ENCODE results near the gene SGCE.

The SGCE gene

GRCh38 chr7:94658826-94659225 is 2.9 kb upstream of the SGCE start:
- DNase-seq: no peak

- peak; percentile 74 for DNase-seq
These were observed 2.1 kb upstream of the SGCE start for GRCh38 chr7:94657771-94658693.

DNA sequence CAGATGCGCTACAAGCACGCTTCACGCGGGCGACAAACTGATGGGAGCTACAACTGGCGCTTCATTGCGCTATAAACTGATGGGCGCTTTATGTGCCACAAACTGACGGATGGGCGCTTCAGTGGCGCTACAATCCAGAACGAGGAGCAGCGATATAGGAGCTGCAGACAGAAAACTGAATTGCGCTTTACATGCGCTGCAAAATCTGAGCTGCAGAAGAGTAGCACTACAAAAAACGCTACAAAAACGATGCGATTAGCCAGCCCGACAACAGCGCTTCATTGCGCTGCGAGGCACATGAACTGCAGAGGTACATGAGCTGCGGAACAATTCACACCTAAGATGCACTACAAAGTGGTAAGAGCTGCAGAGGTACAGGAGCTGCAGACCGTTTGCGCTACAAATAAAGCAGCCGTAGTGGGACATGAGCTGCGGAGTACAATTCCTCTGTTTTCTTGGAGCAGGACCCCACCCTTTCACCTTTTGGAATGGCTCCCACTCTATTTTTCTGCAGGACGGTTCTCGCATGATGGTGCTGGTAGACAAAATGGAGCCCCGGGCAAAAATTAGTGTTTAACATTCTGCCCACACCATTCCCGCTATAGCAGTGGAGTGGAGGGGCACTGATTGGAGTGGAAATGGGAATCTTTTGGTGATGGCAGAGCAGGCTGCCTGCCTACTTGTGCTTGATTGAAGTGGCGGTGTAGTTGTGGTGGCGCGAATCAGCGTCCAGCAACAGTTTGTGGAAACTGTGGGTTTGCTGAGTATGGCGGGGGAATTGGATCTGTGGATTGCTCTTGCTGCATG is 1.2 kb upstream of the SGCE start:
- no peak for DNase-seq

- DNase-seq: no peak
These were observed 658 bp upstream of the SGCE start for GRCh38 chr7:94656658-94656924.

- no peak for DNase-seq
These were observed 646 bp downstream of the SGCE start for GRCh38 chr7:94655126-94655847.

GRCh38 chr7:94654783-94655125 is 1.2 kb downstream of the SGCE start:
- no peak for DNase-seq

DNA sequence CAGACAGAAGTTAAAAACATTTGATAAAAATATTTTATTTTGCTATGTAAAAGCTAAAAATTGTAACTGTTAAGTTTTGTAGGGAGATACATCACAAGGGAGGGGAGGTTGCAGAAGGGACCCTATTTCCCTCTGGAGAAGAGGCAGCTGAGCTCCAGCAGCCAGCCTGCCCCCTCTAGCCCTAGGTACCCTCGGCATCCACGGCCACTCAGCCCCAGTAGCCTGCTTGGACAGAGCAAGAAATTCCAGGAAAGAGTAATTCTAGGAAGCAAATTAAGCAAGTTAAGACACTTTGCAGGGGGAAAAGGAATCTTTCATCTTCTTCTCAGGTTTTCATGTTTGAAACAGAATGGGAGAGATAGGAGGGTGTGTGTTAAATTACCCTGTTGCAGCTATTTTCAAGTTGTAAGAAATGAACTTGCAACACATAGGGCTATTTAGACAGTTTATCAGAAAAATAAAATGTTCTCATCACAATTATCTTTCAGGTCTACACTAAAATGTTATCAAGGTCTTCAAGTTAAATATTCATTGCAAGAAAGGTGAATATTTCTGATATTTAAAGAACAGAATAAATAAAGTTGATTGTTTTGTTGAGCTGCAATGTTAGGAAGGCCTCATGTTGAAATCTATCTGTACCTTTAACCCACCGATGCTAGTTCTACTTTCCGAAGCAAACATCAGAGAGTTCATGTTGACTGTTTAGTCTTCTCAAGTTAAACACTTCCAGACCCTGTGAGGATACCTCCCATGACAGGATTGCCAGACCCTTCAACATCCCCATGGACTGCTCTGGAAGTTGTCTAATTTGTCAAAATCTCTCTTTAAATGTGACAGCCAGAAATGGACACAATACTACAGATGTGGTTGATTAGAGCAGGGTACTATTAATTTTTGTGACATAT is 5.5 kb downstream of the SGCE start:
- DNase-seq: no peak

GRCh38 chr7:94649450-94649849 is 6.5 kb downstream of the SGCE start:
- no peak for DNase-seq

DNA sequence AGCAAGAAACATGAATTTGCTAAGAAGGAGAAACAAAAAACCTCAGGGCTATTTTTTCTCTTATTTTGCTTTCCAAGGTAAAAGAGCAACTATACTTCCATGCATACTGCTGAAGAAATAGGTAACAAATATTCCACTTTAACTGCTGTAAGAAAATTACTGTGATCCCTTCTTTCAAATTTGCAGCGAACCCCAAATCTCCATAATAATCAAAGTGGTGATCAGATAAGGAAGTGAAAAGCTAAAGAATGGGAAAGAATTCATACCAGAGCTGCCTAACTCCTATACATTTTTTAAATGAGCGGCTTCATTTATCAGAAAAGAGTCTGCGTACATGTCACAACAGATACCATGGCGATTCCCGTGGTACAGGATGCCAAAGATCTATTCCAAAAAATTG is 7.2 kb downstream of the SGCE start:
- DNase-seq: no peak

GRCh38 chr7:94647295-94647694 is 8.6 kb downstream of the SGCE start:
- DNase-seq: no peak

- no peak for DNase-seq
These were observed 12.0 kb downstream of the SGCE start for GRCh38 chr7:94643771-94644545.

DNA sequence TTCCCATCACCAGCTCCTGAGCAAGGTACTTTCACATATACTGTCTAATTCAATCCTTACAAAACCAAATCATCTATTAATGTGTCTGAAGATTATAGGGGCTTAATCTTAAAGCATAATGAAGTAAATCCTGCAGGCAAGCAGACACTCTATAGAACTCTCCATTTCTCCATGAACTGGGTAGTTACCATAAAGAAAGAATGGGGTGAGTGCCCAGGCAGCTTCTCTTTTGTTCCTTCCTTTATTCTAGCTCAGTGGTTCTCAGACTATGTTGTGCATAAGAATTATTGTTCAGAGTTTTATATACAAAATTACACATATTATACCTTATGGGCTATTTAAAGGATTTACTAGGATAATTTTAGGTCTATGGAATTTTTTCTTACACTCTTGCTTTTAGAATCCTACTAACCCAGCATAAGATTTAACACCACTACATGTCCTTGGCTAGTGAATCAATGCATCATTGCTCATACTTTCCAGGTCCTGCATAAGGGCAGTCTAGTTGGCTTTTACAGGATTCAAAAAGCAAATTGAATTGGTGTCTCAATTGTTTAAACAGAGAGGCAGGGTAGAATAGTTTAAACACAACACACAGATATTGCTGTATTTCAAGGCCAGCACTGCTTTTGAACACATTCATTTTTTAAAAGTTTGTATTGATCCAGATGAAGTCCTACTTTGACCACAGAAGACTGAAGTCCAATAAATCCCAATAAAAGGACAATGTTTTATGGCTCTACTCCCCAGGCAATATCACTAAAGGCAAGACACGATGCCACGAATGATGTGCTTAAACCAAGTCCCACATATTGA is 12.9 kb downstream of the SGCE start:
- no peak for DNase-seq

DNA sequence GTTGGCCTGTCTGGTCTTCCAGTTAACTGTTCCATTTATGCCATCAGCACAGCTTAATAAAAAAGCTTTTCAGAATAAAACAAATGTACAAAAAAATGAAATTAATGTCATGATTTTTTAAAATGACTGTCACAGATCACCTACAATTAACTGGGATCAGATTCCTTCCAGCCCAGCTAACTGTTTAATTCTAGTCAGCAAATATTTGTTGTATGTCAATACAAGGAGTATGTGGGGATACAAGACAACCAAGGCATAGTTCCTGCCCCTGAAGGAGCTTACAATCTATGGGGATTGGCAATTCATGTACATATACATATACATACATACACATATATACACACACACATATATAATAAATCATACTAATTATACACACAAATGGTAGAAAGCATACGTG is 16.5 kb downstream of the SGCE start:
- no peak for DNase-seq

GRCh38 chr7:94635687-94636086 is 20.2 kb downstream of the SGCE start:
- DNase-seq: no peak

GRCh38 chr7:94634502-94634901 is 21.4 kb downstream of the SGCE start:
- no peak for DNase-seq

DNA sequence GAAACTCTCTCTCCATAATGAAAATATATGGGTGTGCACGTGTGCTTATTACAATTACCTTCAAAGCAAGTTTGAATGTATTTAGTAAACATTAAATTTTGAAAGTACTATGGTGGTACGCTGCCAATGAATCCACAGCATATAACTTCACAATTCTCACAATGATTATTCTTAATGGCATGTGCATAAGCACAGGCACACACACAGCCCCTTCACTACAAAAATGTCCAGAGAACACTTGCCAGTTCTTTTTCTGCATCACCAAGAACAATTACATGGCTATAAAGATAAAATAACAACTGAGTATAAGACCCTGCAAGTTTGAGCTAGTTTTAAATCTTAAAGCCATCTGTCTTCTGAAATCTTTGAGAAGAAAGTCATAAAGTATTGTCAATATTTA is 22.2 kb downstream of the SGCE start:
- no peak for DNase-seq

GRCh38 chr7:94633014-94633341 is 23.0 kb downstream of the SGCE start:
- no peak for DNase-seq

DNA sequence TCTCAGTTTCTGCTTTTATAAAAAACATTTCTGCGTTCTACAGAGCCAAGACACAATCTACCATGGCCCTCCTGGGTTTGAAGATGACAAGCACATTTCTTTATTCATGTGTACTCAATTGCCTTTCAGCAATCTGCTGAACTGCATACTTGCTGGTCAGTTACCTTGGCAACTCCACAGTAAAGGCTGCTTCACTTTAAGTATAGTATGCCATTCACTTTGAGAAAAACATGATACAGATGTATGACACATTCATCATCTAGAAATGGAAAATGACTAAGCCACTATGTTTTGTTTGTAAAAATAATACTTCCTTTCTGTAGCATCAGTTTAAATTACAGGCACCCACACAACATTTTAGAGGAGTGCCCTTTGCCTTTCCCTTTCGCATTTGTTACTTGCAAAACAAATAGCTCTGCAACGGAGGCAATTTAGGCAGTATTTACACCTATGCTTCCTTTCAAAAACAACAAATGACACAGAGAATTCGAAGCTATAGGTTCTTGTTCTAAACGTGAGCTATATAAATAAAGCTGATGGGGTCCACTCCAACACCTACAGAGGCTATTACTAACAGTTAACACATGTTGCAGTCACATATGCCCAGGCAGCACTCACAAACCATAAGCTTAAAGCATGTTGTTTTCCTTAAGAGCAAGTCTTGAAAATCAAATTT is 23.5 kb downstream of the SGCE start:
- DNase-seq: no peak

- no peak for DNase-seq
These were observed 25.1 kb downstream of the SGCE start for GRCh38 chr7:94630855-94631254.

DNA sequence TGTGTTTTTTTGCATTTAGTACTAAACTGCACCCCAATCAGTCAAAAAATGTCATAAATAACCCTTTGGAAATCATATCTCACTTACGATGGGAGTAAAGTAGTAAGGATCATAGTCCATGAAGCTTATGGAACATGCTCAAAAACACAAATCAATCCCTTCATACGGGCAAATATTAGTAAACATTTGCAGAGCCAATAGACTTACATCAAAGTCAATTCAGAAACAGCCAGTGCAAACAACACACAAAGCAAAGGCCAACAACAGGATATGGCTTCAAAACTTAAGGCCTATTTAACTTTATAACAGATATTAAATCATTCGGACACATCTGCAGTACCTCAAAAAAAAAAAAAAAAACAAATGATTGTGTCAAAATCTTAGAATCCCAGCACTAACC is 32.1 kb downstream of the SGCE start:
- no peak for DNase-seq

DNA sequence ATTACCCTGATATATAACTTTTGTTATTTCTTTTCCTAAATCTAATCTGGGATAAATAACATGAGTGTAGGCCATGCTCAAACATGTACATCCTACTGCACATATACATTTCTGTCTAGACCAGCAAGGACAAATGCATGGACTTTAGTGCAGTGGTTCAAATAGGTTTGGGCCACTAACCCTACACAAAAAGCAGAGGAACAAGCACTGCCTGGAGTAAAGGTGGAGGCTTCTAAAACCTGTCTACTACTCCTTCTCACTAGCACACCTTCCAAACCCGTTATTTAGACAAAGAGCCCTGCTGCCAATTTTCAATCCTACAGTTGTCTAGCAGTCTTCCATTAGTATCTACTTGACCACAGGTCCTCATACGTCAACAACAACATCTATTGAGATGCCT is 34.8 kb downstream of the SGCE start:
- no peak for DNase-seq
